Endothelial cell of umbilical vein (primary cell): ENCODE measurements around the gene SCN3B. TPM values are rescaled to one million over a fixed set of nuclear protein-coding genes. Genes with fewer than 3 reads are reported as not detected.

ENCODE experiments used
- BruUV-seq: library from RNA; stranded (reverse); fragments of 400-500 nt; replicated peaks from 2 replicates; lab custom pipeline; 2021; lab: Mats Ljungman, UMichigan
- CTCF ChIA-PET: fragments of 300-600, 350-600 bp; sonication (Branson Sonifier 250); formaldehyde crosslinking; loops from one replicate; lab custom pipeline; 2021; ENCODE audit warnings: antibody characterized with exemption, inconsistent platforms; lab: Charles Lee
- POLR2A ChIA-PET: fragments of 300-600, 350-600 bp; sonication (Branson Sonifier 250); formaldehyde crosslinking; loops from one replicate; lab custom pipeline; 2021; ENCODE audit warnings: antibody characterized with exemption, inconsistent platforms; lab: Charles Lee
- DNase-seq: peaks from one replicate; pipeline ENCODE4 v3.0.0-alpha.2; 2011; ENCODE audit warnings: low read depth, low spot score
- FAIRE-seq: peaks from 2 replicates; lab custom pipeline; 2011; peaks lifted over from hg19 to GRCh38; lab: Jason Lieb, UNC
- H2AFZ ChIP-seq: 2 replicates; pipeline ENCODE4 v1.6.0; 2012; ENCODE audit warnings: low read depth, low read length, control low read depth, inconsistent platforms
- H3K27ac ChIP-seq: 2 replicates; pipeline ENCODE4 v1.5.1; 2011; ENCODE audit warnings: low read depth, mild to moderate bottlenecking, control low read depth, low read length, moderate library complexity; ENCODE audit not compliant: insufficient read depth
- H3K27me3 ChIP-seq, 2 experiments: 2 replicates each; pipeline versions ENCODE4 v1.6.0 to v1.6.1; 2011; ENCODE audit warnings: low read length in 2 of 2, mixed read lengths in 1 of 2; ENCODE audit not compliant: control insufficient read depth in 2 of 2, insufficient read depth in 2 of 2
- H3K36me3 ChIP-seq, 2 experiments: 2 replicates in 1 of 2; 3 replicates in 1 of 2; pipeline ENCODE4 v1.5.1; 2011; ENCODE audit warnings: low read length in 2 of 2, mild to moderate bottlenecking in 1 of 2, moderate library complexity in 1 of 2; ENCODE audit not compliant: control insufficient read depth in 2 of 2, insufficient read depth in 2 of 2; ENCODE audit errors: extremely low read depth in 1 of 2
- H3K4me1 ChIP-seq: 3 replicates; pipeline ENCODE4 v1.5.1; 2011; ENCODE audit warnings: mild to moderate bottlenecking, low read length; ENCODE audit not compliant: control insufficient read depth, insufficient read depth; ENCODE audit errors: extremely low read depth
- H3K4me2 ChIP-seq: 2 replicates; pipeline ENCODE4 v1.6.1; 2011; ENCODE audit warnings: low read length, control low read depth, mixed read lengths; ENCODE audit not compliant: insufficient read depth
- H3K4me3 ChIP-seq, 3 experiments: fragments of 200-600 bp in 1 of 3; sonication (generic), shearing (Covaris generic) in 1 of 3; replicated peaks in 1 of 3; 2 replicates each; pipeline ENCODE4 v1.5.1; 2011 to 2016; ENCODE audit warnings: control low read depth in 3 of 3, low read length in 3 of 3, mild to moderate bottlenecking in 2 of 3, inconsistent platforms in 1 of 3, low read depth in 1 of 3, moderate library complexity in 1 of 3; ENCODE audit not compliant: insufficient read depth in 1 of 3
- H3K79me2 ChIP-seq: 2 replicates; pipeline ENCODE4 v1.6.0; 2012; ENCODE audit warnings: low read length, inconsistent platforms; ENCODE audit not compliant: control insufficient read depth, insufficient read depth
- H3K9ac ChIP-seq: replicated peaks from 2 replicates; pipeline ENCODE3; 2011; ENCODE audit warnings: low read length, control low read depth; ENCODE audit not compliant: insufficient read depth; ENCODE audit errors: extremely low read depth
- H3K9me1 ChIP-seq: replicated peaks from 3 replicates; pipeline ENCODE4 v1.6.0; 2011; ENCODE audit warnings: mild to moderate bottlenecking, low read length; ENCODE audit not compliant: control insufficient read depth, insufficient read depth; ENCODE audit errors: extremely low read depth
- H3K9me3 ChIP-seq: replicated peaks from 2 replicates; pipeline ENCODE4 v1.5.1; 2012; ENCODE audit warnings: low read length, inconsistent platforms; ENCODE audit not compliant: control insufficient read depth, insufficient read depth
- H4K20me1 ChIP-seq: replicated peaks from 2 replicates; pipeline ENCODE3; 2011; ENCODE audit warnings: mild to moderate bottlenecking, low read length; ENCODE audit not compliant: control insufficient read depth, insufficient read depth; ENCODE audit errors: extremely low read depth
- EZH2 ChIP-seq: IDR thresholded peaks from 2 replicates; pipeline ENCODE4 v1.6.1; 2012; ENCODE audit warnings: borderline replicate concordance, low read depth, mild to moderate bottlenecking, moderate library complexity, low read length, inconsistent platforms; ENCODE audit not compliant: severe bottlenecking
- FOS ChIP-seq: IDR thresholded peaks from 2 replicates; pipeline ENCODE4 v1.6.1; 2011; ENCODE audit warnings: mild to moderate bottlenecking, low read length, moderate library complexity, borderline replicate concordance; ENCODE audit not compliant: insufficient read depth
- GATA2 ChIP-seq: IDR thresholded peaks from 2 replicates; pipeline ENCODE4 v1.7.0; 2011; ENCODE audit warnings: low read depth, mild to moderate bottlenecking, moderate library complexity, mixed read lengths, low read length; ENCODE audit not compliant: insufficient read length, insufficient read depth
- JUN ChIP-seq: IDR thresholded peaks from 2 replicates; pipeline ENCODE4 v1.6.1; 2011; ENCODE audit warnings: borderline replicate concordance, low read depth; ENCODE audit not compliant: insufficient read length, insufficient read depth
- MAX ChIP-seq: IDR thresholded peaks from 2 replicates; pipeline ENCODE4 v1.6.1; 2011; ENCODE audit not compliant: insufficient read depth, insufficient read length
- MYC ChIP-seq: IDR thresholded peaks from one replicate; pipeline ENCODE4 v1.6.1; 2011; ENCODE audit warnings: mild to moderate bottlenecking, low read depth, low read length
- POLR2A ChIP-seq: IDR thresholded peaks from 2 replicates; pipeline ENCODE4 v1.6.1; 2012; ENCODE audit warnings: low read depth, mild to moderate bottlenecking, control low read depth, low read length
- POLR2AphosphoS5 ChIP-seq: IDR thresholded peaks from 2 replicates; pipeline ENCODE4 v1.6.1; 2012; ENCODE audit warnings: low read depth, mild to moderate bottlenecking, control low read depth, low read length, moderate library complexity; ENCODE audit not compliant: insufficient read depth
- dilution Hi-C: fragments of 300-500 bp; cut with MboI; formaldehyde crosslinking; loops from one replicate; pipeline ENCODE4 v1.15.0; 2019; ENCODE audit warnings: low sequenced_read_pairs; ENCODE audit not compliant: extremely low pct_ligation_motif_present
- intact Hi-C: fragments of 100-400 bp; cut with micrococcal nuclease; formaldehyde crosslinking; loops from one replicate; pipeline ENCODE4 v1.10.0; 2022
- polyA plus RNA-seq, 4 experiments: library from polyadenylated mRNA; depleted of rRNA in 3 of 4; stranded (reverse) in 3 of 4; unstranded in 1 of 4; fragments of >200 nt; gene quantifications; 2 replicates each; pipeline versions ENCODE4 v1.2.1 to v1.2.3, GENCODE V29; 2011 to 2012; ENCODE audit warnings: missing spikeins in 1 of 4
- total RNA-seq: library from RNA; stranded (reverse); gene quantifications from 2 replicates; pipeline ENCODE4 v1.2.3, GENCODE V29; 2021
- TF ChIP-seq, protein P1 (sequence below), 2 donors: IDR thresholded peaks; 1 replicate in 1 of 2; 2 replicates in 1 of 2; pipeline ENCODE4 v1.5.1; 2011; ENCODE audit warnings: low read length in 2 of 2, mild to moderate bottlenecking in 2 of 2, moderate library complexity in 2 of 2, control low read depth in 1 of 2, inconsistent platforms in 1 of 2, low read depth in 1 of 2; ENCODE audit not compliant: insufficient read depth in 1 of 2; ENCODE audit errors: extremely low read depth in 1 of 2

The SCN3B gene
- total and polyA plus RNA-seq, 2 donors (not counting 3 experiments of a cell fraction or from before 2014, with no cell fraction given) = 0.72 to 1.4 TPM

DNA sequence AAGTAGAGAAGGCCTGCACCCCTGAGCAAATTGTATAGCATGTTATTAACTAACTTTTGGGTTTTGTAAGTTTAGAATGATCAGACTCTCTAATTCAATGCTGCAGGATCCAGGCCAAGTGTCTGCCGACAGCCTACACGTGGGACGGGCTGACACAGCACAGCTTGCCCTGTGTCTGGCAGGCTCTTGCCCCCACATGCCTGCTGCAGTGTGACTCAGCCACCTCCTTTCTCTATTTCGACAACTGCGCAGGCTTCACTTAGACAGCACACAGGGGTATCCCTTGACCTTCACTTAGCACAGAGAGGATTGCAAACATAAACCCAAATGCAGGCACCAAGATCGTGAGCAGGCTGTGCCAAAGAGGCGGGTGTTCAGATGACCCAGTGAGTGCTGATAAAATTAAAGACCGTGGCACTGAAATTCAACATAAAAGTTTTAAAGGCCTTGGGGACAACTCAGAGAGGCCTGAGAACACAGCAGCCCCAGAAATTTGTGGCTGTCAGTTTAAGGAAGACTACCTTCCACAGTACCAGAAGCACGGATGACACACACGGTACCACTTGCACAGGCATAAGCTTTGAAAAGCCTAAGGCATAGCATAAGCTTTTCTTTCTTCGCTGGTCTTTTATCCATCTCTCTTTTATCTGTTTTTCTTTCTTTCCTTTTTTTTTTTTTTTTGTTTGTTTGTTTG is 37.8 kb downstream of the SCN3B start:
- FAIRE-seq (no peak), DNase-seq (no peak)
- no peak overlapping the region for H3K27ac ChIP-seq
- H2AFZ ChIP-seq = no peak overlapping the region
- H3K79me2 ChIP-seq = no peaks in the 10 kb centered on the region
- peaks cover 0 to 4% of the 10 kb centered on the region in 2 experiments for H3K36me3 ChIP-seq
- no peak overlapping the region for H3K4me3 ChIP-seq
- dilution Hi-C loops (no loop called here), intact Hi-C loops (no loop called here)
- TF ChIP-seq FOS (no peak), POLR2A (no peak), POLR2AphosphoS5 (no peak), MYC (no peak), JUN (no peak), MAX (no peak), EZH2 (no peak), GATA2 (no peak)
- TF ChIP-seq, protein P1, sequence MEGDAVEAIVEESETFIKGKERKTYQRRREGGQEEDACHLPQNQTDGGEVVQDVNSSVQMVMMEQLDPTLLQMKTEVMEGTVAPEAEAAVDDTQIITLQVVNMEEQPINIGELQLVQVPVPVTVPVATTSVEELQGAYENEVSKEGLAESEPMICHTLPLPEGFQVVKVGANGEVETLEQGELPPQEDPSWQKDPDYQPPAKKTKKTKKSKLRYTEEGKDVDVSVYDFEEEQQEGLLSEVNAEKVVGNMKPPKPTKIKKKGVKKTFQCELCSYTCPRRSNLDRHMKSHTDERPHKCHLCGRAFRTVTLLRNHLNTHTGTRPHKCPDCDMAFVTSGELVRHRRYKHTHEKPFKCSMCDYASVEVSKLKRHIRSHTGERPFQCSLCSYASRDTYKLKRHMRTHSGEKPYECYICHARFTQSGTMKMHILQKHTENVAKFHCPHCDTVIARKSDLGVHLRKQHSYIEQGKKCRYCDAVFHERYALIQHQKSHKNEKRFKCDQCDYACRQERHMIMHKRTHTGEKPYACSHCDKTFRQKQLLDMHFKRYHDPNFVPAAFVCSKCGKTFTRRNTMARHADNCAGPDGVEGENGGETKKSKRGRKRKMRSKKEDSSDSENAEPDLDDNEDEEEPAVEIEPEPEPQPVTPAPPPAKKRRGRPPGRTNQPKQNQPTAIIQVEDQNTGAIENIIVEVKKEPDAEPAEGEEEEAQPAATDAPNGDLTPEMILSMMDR (IDR thresholded peaks at IDR 0.05; ENCODE audit: extremely low read depth in 1 of 2, insufficient read depth in 1 of 2, low read depth in 1 of 2, low read length in 2 of 2) = no peak
- no peaks in the 10 kb centered on the region for H3K4me1 ChIP-seq
- no peak overlapping the region for H3K4me2 ChIP-seq
- H4K20me1 ChIP-seq = no peaks in the 10 kb centered on the region
- no TSS peak for BruUV-seq
- ChIA-PET POLR2A (no interaction called here), CTCF (interaction anchor here (1.2 to 1.5 kb wide), 2 partner anchors 18 to 36 kb away, joined by 3 to 5 read pairs; no protein-coding TSS in a partner anchor)
- no peaks in the 10 kb centered on the region for H3K27me3 ChIP-seq
- H3K9me1 ChIP-seq = no peaks in the 10 kb centered on the region
- H3K9me3 ChIP-seq = no peaks in the 10 kb centered on the region
- no peak overlapping the region for H3K9ac ChIP-seq
